AG10803 (cell line): ENCODE results near the gene LSM14B.

Source experiments
- DNase-seq: peaks from one replicate; pipeline ENCODE4 v3.0.0; 2010; ENCODE audit warnings: low read depth
- H3K4me3 ChIP-seq: 2 replicates; pipeline ENCODE4 v1.5.1; 2011; ENCODE audit warnings: mild to moderate bottlenecking, low read length, control low read depth
- CTCF ChIP-seq: conservative IDR thresholded peaks from 2 replicates; pipeline ENCODE4 v1.5.1; 2011; ENCODE audit warnings: mild to moderate bottlenecking, low read length, control low read depth, inconsistent platforms

LSM14B gene

GRCh38 chr20:62179162-62179504, 56.9 kb downstream of the LSM14B start:
- DNase-seq: no peak
- no peak for TF ChIP-seq CTCF
- H3K4me3 ChIP-seq: no peak overlapping the region

DNA sequence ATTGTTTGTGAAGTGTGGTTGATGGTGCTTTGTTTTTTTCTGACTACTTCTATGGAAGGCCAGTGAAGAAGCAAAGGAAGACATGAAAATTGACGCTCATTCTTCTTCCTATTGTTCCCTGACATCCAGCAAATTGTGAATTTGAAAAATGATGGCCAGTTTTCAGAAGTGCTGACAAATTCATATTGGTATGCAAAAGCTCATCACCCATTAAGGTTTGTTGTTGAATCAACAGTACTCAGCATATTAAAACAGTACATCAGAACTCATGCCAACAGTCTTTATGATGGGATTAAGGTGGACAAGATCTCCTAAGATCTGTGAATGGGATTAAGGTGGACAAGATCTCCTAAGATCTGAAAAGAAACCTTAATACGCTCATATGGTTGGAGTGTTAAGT, 59.5 kb downstream of the LSM14B start:
- no peak for TF ChIP-seq CTCF
- peak overlapping the region; percentile 96 for H3K4me3 ChIP-seq
- DNase-seq: no peak

DNA sequence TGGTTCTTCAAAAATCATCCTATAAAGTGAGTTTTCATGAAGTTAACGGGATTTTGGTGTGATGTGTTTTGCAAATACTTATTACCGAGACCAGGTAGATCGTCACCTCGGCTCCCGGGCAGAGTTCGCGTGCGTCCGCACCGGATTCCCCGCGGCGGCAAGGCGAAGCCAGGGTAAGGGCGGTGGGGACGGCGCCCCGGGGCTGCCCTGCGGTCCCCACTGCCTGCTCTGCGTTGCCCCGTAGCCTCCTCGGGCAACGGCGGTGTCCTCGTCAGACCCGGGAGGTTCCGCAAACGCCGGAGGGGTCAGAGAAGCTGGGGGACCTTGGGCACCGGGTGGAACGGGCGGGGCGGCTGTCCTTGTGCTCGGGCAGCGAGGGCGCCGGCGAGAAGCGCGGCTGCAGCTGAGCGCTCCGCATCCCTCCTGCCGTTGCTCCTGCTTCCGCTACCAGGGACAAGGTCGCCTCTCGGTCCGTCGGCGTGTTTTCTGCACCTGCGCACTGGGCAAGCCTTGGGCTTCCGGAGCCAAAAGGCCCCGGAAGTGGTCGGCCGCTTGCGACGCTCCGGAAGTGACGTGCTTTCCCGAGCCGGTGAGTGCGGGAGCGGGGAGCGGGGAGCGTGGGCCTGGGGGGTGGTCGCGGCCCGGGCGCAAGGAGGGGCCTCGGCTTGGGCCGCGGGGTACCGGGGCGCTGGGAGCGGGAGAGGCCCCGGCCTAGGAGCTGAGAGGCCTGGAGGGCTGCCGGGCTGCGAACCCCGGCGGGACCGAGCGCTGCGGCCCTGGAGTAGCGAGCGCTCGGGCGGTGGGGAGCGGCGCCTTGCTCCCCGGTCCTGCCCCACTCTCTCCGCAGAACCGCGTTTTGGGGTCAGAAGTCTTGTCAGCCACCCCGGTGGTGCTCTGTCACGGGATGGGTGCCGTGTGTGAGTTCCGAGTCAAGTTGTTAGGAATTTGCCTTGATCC, 60.5 kb downstream of the LSM14B start, which contains the start of gene MTG2:
MTG2 (plus strand) TSS at position 560 of the 957 bp plus-strand sequence. CDS start 10,393 bp downstream, outside the sequence.
- no peak for TF ChIP-seq CTCF
- H3K4me3 ChIP-seq: peak within 1 kb of the TSS; percentile 96
- peak; percentile 93 for DNase-seq

GRCh38 chr20:62183426-62184142, 61.3 kb downstream of the LSM14B start:
- TF ChIP-seq CTCF: no peak
- no peak for DNase-seq
- peak overlapping the region; percentile 96 for H3K4me3 ChIP-seq
